Activated CD4-positive, alpha-beta T cell treated with anti-CD3 and anti-CD28 coated beads for 1 hour (primary cell): ENCODE data around the gene DCTN3.

Experiments
- DNase-seq: peaks from one replicate; pipeline ENCODE4 v3.0.0-alpha.2; 2020

Gene DCTN3

DNA sequence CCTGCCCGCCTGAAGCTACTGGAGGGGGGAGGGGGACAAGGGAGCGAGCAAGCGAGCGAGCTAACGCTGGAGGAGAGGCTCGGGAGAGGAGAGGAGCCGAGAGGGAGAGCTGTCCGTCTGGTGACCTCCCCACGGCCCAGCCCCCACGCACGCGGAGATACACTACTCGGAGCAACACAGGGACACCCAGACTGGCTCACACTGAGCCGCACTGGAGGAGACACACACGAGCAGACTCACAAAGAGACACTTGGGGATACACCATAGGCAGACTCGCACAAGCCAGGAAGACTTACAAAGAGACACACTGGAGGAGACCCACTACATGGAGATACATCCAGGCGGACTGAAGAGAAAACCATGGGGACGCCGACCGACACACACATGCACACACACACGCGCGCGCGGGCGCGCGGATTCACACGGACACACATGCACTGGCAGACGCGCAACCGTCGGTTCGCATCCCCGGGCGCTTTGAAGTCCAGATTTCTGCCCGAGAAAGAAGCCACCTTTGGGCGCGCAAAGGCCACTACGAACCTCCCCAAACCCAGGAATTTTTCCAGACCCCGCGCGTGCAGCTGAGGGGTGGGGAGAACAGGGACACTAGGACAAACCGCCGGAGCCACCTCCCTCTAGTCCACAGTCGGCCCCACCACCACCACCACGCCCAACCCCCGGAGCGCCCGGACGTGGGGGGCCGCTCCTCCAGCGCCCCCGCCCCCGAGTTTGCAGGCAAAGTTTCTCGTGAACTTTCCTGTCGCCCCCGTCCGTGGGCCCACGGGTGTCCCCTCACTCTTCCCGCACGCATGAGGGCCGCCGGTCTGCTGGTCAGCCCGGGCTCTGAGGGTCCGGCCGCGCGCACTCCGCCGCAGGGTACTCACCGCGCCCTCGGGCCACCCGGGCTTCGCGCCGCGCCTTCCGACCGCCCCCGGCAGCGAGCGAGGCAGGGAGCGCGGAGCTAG lies 31.3 kb downstream of the DCTN3 start:
- DNase-seq = no peak

DNA sequence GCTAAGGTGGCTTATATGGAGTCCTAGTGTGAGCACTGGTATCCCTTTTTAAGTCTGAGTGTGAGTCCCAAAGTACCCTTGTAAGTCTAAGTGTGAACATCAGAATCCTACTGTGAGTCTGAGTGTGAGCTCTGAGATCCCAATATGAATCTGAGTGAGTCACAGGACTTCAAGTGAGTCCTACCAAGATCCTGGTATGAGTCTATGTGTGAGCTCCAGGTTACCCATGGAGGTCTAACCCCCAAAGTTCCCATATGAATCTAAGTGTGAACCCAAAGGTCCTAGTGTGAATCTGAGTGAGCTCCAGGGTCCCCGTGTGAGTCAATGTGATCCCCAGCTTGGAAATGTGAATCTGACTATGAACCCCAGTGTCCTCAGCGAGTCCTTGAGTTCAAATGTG lies 33.0 kb downstream of the DCTN3 start:
- no peak for DNase-seq

DNA sequence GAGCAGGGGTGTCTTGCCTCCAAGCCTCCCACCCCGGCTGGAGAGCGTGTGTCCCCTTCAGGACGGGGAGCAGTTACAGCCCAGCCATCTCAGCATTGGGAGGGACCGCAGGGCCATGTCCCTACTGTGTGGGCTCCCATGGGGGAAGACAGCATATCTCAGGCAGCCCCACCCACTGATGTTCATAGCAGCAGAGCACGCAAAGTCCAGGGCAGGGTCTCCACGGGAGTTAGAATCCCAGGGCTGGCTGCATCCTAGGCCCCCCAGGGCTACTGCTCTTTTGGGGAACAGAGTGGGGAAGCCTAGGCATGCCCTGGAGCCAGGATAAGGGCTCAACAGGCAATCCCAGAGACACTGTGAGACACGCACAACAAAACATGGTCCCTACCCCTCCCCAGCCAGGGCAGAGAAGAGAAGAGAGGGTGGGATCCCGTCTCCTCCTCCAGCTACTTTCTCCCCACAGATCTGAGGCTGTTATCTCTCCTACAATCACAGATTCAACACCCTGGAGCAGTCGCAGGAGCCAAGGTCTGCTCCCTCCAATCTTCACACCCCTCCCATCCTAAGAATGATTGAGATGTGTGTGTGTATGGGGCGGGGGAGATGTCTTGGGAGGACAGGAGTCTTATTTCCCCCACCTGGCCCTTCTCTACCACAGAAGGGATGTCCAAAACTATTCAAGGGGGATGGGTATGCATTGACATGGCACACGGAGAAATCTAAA lies 34.2 kb downstream of the DCTN3 start:
- no peak for DNase-seq

DNA sequence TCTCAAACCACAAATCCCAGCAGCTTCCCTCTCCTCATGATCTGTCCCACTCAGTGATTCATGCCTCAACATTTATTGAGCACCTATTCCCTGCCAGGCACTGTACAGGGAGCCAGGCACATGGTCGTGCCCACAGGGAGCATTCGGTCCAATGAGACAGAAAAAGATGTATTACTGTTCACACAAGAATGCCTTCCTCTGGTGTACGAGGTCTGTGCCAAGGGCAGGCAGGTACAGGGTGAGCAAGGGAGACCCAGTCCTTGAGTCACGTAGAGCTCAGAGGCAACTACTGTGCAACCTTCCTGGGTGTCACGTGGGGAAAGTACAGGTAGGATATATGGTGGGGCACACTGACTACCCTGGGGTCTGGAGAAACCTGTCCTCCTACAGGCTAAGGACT lies 35.3 kb downstream of the DCTN3 start:
- DNase-seq = no peak

DNA sequence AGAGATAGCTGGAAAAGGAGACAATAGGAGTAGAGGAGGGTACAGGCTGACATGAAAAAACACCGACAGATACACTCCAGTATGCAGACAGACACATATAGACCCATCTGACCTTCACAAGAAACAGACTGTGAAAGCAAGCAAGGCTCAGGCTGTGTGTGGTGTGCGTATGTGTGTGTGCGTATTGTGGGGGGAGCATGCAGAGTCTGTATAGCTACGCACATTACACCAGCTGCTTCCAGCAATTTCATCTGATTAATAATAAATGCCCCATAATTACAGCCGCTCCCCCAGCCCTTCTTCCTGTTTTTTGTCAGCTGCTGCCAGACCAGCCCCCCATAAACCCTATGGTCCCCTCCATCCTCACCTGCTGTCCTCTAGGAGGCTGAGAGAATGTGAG lies 37.5 kb downstream of the DCTN3 start:
- DNase-seq = no peak

DNA sequence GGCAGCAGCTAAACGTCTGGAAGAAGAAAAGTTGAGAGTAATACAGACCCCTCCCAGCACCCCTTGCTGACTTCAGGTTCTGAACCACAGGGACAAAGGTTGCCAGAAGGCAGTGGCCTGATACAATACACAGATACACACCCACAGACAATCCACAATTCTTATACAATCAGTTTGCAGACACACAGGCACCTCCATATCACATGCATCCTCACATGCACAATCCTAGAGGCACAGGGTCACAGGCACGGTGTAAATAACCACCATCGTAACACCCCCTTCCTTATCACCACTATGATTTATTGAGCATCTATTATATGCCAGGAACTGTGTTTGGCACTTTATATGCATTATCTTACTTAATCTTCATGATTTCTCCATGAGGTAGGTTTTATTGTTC lies 39.0 kb downstream of the DCTN3 start:
- DNase-seq = no peak

DNA sequence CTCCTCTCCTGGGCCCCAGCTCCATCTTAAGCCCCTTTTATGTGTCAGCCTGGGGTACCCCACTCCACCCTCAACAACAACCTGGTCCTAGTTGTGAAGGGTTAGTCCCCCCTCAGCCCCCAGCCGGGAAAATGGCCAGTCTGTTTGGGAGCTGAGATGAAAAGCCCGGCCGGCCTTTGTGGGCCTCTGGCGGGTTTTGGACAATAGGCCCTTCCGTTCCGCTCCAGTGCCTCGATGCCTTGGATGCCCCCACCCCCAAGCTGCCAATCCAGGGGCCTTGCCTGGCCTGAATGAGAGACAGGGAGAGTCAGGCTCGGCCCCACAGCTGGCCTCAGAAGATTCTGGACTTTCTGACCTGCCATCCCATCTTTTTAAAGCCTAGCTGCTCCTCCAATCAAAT lies 39.9 kb downstream of the DCTN3 start:
- DNase-seq = no peak

DNA sequence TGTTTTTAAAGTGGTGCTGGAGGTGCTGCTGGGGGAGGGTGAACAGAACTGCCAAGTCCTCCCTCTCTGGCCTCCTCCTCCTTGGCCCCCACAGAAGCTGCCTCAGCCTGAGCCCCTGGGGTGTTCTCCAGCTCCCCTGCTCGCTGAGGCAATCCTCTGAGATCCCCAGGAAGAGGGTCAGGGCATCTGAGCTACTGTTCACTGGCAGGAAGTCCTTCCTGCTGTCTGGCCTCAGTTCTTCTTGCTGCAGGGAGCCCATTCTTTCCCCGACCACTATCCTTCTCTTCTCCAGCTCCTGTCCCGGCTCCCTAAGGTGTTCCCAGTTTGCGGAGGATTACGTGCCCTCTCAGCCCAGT lies 40.5 kb downstream of the DCTN3 start:
- no peak for DNase-seq

DNA sequence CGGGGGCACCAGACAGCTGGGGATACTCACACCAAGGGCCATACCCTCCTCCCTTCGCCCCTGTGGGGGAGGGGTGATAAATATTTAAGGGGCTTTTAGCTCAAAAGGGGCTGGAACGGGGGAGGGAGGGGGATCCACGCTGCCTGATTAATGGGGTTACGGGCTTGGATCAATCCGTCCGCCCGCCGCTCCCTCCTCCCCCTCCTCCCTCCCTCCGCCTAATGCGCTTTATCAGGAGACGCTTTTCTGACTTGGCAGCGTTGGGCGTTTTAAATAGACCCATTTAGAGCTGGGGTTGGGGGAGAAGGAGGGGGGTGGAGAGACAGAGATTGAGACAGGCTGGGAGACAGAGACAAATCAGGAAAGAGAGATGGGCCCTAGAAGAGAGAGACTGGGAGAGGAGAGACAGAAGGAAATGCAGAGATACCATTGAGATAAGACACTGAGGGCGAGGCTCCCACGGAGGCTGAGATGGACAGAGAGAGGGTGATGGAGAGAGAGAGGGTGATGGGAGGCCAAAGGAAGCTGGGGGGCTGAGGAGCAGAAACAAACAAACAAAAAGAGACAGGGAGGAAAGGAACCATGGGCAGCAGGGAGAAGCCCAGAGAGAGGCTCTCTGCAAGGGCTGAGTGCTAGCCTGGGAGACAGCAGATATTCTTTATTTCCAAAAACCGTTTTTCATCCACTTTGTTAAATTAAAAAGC lies 41.0 kb downstream of the DCTN3 start:
- DNase-seq = no peak

DNA sequence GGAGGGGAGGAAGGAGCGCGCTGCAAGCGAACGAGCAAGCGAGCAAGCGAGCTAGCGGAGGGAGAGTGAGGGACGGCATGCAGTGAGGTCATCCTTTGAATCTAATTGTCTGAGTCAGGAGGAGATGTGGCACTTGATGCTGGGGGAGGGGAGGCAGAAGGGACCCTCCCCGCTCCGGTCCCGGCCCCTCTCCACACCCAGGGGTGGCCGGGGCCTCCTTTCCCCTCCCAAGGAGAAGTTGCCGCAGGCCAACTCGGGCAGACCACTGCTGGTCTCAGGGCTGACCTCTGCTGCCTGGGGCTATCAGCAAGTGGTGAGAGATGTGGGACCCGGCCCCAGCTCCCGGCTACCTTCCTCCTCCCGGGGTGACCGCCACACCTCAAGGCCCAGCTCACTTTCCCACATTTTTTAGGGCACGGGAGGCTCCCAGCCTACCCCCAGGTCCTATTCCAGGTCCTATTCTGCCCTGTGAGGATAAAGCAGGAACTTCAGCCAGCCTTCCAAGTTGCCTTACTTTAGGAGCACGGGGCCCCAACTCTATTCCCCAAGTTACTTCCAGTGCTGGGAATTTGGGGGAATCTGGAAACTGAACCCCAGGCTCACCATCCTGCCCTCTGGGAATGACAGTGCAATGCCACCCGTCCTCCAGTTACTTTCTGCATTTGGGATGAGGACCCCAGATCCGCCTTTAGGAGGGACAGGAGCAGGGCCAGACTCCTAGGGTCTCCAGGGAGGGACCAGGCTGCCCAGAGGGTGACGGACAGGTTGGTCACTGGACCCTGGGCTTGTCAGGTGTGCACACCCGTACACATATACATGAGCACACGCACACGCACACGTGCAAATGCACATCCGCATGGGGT lies 41.8 kb downstream of the DCTN3 start:
- no peak for DNase-seq

DNA sequence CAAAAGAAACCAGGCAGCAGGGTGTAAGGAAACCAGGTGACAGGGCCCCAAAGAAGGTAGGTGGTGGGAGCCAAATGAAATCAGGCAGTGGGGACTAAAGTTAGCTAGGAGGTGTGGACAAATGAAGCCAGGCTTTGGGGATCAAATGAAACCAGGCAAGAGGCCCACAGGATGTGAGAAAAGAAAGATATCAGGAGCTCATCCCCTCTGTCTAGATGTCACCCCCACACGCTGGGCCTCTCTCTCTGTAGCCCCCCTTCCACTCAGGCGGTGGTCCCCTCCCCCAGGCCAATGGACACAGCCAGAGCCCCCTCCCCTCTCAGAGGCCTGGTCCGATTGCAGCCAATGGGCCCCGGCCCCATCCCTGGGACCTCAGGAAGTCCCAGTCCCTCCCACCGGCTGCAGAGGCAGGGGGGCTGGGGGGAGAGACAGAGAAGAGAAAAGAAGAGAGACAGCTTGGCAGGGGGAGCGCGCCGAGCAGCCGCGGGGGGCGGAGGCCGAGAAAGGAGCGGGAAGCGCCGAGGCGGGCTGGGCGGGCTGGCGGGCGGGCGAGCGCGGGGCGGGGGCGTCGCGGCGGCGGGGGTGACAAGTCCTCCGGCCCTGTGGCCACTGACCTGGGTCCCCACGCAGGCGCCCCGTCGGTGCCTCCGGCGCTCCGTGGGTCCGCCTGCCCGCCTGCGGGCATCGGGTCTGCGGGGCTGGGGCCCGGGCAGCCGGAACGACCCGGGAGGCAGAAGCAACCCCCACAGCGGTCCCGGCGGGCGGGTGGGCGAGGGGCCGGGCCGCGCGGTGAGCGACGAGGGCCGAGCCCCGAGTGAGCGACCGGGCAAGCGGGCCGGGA lies 42.7 kb downstream of the DCTN3 start:
- no peak for DNase-seq

DNA sequence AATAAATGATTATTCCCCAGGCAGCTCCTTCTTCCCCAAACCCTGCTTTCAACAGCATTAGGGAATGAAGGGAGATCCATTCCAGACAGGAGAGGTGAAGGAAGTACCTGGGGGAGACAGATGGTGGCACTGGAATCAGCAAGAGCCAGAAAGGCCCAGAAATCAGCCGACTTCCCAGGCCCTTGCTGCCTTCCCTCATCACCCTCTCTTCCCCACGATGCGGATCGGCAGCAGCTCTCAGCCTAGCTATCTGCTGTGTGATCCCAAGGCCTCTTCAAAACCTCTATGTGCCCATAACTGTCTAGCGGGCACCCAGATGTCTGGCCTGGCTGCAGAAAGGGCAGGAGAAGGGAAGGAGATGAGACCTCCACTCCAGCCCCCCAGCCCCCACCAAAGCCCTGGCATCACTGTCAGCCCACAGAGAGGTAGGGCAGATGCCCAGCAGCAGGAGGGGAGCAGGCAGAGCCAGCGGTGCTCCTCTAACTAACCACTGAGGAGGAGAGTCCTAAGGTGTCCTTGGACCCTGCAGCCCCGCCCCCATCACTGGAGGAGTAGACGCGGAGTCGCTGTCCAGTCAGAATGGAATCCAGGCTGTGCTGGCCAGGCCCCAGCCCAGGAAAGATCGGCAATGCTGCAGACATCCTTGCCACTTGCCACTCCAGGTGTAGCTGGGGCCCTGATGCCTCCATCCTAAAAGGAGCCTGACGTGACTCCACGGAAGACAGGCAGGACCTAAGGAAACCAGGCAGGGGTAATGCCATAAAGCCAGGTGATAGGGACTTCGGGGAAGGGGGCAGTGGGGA lies 43.5 kb downstream of the DCTN3 start:
- DNase-seq = no peak

DNA sequence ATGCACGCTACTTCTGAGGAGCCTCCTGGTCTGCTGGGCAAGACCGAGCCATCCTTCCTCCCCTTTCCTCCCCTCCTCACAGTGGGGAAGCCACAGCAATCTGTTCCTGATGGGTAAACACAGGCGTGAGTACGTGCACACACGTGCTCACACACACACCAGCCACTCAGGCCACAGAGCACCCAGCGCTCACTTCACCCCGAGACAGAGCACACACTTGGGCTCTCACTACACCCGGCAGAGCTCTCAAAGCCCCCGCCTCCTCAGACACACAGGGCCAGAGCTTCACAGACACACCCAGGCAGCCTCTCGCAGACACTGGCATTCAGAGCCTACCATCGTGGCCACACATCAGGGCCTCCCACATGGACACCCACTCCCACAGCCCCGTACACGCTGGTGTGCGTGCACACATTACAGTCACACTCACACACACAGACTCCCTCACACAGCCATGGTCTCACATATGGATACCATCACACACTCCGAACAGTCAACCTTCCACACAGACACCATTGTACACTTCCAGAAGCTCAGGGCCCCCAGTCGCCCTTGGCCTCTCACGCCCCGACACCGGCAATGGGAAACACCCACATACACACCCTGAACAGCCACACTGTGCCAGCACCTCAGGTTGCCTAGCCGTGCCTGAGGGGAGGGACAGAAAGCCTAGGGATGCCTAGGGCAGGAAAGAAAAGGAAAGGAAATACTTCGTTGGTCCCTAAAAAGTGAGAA lies 44.3 kb downstream of the DCTN3 start:
- DNase-seq = no peak

DNA sequence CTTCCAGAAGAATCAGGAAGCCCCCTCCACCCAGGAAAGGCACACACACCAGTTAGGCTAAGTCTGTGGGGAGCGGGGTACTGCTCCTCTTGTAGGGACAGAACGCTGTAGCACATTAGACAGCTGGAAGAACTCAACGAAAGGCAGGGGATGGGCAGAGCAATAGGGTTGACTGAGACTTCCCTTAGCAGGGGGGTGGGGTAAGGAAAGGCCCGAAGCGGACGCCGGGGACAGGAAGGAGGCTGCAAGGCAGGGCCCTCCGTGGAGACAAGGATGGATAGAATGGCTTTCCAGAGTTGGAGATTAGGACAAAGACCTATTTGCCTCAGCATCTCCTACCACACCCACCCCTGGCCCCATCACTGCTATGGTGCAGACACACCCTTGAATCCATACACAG lies 45.1 kb downstream of the DCTN3 start:
- no peak for DNase-seq

DNA sequence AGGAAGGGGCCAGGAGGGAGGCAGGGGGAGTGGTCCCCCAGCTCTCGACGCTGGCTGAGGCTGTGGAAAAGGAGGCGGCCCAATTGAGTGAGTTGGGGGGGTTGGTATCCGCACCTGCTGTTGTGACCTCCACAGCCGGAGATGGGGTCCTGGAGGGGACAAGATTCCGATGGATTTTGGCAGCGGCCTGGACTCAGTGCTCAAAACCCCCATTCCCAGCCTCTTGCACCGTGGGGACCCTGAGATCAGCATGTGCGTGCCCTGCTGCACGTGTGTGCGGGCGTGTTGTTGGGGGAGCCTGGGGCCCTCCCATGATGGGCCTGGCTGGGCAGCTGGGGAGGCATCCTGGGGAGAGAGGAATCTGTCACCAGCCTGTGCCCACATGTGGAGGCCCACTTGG lies 45.7 kb downstream of the DCTN3 start:
- DNase-seq = no peak

DNA sequence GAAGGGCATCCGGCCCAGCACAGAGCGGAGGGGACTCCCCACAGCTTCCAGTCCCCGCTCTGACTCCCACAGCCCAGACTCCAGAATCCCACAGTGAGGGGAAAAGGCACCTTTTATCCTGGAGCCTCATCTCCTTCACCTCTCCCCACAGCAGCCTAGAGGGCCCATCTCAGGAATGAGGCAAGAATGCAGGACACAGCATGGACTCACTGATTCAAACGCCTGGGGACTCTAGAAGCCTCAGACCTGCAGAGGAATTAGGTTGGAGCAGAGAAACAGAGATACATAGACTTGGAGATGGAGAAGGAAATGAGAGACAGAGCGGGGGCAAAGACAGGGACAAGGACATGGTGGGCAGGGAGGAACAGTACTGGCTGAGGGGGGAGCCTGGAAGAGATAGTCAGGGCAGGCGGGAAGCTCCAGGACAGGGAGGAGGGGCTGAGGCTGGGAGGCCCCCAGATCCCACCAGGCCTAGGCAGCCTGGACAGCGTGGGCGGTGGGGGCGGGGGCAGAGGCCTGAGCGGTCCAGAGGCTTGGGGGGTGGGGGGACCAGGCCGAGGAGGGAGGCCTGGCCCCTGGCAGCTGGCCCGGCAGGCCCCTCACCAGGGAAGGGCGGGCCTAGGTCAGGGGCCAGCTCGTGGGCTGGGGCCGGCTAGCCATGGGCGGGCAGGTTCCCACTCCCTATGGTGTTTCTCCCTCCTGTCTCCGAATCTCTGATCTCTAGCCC lies 46.5 kb downstream of the DCTN3 start:
- DNase-seq = no peak

DNA sequence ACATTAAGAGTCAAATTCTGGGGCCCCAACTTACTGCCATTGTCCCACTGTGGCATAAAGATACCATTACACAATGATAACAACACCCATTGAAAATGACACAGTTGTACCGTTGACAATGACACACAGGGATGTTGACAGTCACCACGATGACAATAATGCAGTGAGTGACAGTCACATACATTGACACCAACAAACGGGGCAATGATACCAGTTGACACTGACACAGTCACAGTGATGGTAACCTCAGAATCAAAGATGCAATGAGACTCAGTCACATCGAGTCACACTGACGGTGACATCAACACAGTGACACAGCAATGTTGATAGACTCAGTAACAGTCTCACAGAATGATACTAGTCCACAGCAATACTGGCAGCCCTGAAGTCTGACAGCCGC lies 47.7 kb downstream of the DCTN3 start:
- no peak for DNase-seq

DNA sequence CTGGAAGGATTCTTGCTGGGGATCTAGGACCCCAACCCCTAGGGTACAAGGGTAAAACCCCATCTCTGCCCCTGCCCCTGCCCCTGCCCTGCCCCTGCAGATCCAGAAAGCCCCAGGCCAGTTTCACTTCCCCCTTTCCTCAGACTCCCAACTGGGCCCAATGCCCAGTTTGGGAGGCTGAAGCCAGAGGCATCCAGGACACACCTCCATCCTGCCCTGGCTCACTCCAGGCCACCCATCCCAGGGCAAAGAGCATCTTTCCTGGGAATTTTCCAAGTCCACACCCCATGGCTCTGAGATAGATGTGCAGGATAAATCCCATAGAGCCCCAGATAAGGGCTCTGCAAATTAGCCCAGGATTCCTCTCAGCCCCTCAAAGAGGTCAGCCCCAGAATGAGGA lies 48.2 kb downstream of the DCTN3 start:
- DNase-seq = no peak

DNA sequence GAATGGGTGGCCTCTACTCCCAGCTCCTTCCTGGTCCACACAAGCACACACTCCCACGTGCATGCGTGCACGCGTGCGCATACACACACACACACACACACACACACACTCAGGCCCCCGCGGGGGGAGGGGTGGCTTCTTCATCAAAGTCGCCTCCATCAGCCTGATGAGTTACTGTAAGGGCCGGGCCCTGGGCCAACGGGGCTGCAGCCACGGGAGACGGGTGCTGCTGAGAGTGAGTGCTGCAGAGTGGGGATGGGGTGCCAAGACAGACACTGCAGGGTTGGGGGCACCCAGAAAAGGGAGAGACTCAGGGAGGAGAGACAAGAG lies 48.8 kb downstream of the DCTN3 start:
- no peak for DNase-seq
